Uterus (tissue), 2 donors: ENCODE data around the gene RBL1.
"Not testable (repeated sequence)": the region's sequence is repeated elsewhere in the genome, so short reads cannot be mapped to it uniquely, and the experiment has no call there.

Source experiments
- POLR2A ChIP-seq, 2 donors: fragments of 450-650 bp; IDR thresholded peaks; one replicate each; pipeline ENCODE4 v1.6.1; 2016; ENCODE audit warnings: antibody characterized with exemption in 2 of 2, mild to moderate bottlenecking in 1 of 2, moderate library complexity in 1 of 2
- TF ChIP-seq, protein P1 (sequence below), 4 experiments: fragments of 200-600 bp in 2 of 4; fragments of 450-650 bp in 2 of 4; sonication (generic) in 2 of 4; IDR thresholded peaks; one replicate each; pipeline ENCODE4 v1.5.1; 2016 to 2019; ENCODE audit warnings: antibody characterized with exemption in 4 of 4, mild to moderate bottlenecking in 2 of 4, moderate library complexity in 1 of 4

DNA sequence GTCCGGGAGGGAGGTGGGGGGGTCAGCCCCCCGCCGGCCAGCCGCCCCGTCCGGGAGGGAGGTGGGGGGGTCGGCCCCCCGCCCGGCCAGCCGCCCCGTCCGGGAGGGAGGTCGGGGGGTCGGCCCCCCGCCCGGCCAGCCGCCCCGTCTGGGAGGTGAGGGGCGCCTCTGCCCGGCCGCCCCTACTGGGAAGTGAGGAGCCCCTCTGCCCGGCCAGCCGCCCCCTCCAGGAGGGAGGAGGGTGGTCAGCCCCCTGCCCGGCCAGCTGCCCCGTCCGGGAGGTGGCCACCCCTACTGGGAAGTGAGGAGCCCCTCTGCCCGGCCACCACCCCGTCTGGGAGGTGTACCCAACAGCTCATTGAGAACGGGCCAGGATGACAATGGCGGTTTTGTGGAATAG is 30.5 kb upstream of the RBL1 start:
- TF ChIP-seq, protein P1, sequence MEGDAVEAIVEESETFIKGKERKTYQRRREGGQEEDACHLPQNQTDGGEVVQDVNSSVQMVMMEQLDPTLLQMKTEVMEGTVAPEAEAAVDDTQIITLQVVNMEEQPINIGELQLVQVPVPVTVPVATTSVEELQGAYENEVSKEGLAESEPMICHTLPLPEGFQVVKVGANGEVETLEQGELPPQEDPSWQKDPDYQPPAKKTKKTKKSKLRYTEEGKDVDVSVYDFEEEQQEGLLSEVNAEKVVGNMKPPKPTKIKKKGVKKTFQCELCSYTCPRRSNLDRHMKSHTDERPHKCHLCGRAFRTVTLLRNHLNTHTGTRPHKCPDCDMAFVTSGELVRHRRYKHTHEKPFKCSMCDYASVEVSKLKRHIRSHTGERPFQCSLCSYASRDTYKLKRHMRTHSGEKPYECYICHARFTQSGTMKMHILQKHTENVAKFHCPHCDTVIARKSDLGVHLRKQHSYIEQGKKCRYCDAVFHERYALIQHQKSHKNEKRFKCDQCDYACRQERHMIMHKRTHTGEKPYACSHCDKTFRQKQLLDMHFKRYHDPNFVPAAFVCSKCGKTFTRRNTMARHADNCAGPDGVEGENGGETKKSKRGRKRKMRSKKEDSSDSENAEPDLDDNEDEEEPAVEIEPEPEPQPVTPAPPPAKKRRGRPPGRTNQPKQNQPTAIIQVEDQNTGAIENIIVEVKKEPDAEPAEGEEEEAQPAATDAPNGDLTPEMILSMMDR (IDR thresholded peaks at IDR 0.05), result not testable (repeated sequence)
- TF ChIP-seq POLR2A (IDR thresholded peaks at IDR 0.05), result not testable (repeated sequence)
